Caco-2 (cell line): Measurements from ENCODE around the gene CSNK2A3. TPM values are rescaled to one million over a fixed set of nuclear protein-coding genes. Genes with fewer than 3 reads are reported as not detected.

Experiments
- BruUV-seq: library from RNA; stranded (reverse); fragments of 400-500 nt; replicated peaks from 2 replicates; lab custom pipeline; 2021; lab: Mats Ljungman, UMichigan
- CTCF ChIA-PET: fragments of 300-600 bp; sonication (Branson Sonifier 250); formaldehyde crosslinking; loops from one replicate; lab custom pipeline; 2022; ENCODE audit warnings: antibody characterized with exemption; lab: Charles Lee
- POLR2A ChIA-PET: fragments of 300-600 bp; sonication (Branson Sonifier 250); formaldehyde crosslinking; loops from one replicate; lab custom pipeline; 2022; ENCODE audit warnings: antibody characterized with exemption; lab: Charles Lee
- DNase-seq, 2 experiments: peaks; one replicate each; pipeline versions ENCODE4 v3.0.0 to v3.0.0-alpha.2; 2020 to 2022
- H3K27me3 ChIP-seq: replicated peaks from 2 replicates; pipeline ENCODE4 v1.6.0; 2011; ENCODE audit warnings: low read length; ENCODE audit not compliant: control insufficient read depth, insufficient read depth
- H3K36me3 ChIP-seq: 2 replicates; pipeline ENCODE4 v1.5.1; 2011; ENCODE audit warnings: low read length; ENCODE audit not compliant: control insufficient read depth, insufficient read depth
- H3K4me1 ChIP-seq: fragments of 250-450 bp; sonication (Bioruptor Pico); 2 replicates; pipeline ENCODE4 v1.5.1; 2020; ENCODE audit warnings: mild to moderate bottlenecking
- H3K4me3 ChIP-seq: 2 replicates; pipeline ENCODE4 v1.5.1; 2011; ENCODE audit warnings: low read depth, mild to moderate bottlenecking, control low read depth, low read length
- H3K9me3 ChIP-seq: fragments of 250-450 bp; sonication (Bioruptor Pico); 2 replicates; pipeline ENCODE4 v1.5.1; 2020; ENCODE audit warnings: mild to moderate bottlenecking, moderate library complexity
- H3K27ac Mint-ChIP-seq: one replicate; pipeline ENCODE4 v1.8.0; 2022; ENCODE audit warnings: mixed read lengths; ENCODE audit not compliant: unreplicated experiment
- H3K27me3 Mint-ChIP-seq: one replicate; pipeline ENCODE4 v1.8.0; 2022; ENCODE audit warnings: mixed read lengths; ENCODE audit not compliant: insufficient read depth, unreplicated experiment
- H3K36me3 Mint-ChIP-seq: one replicate; pipeline ENCODE4 v1.8.0; 2022; ENCODE audit warnings: mild to moderate bottlenecking, mixed read lengths; ENCODE audit not compliant: insufficient read depth, unreplicated experiment
- H3K4me1 Mint-ChIP-seq: one replicate; pipeline ENCODE4 v1.8.0; 2022; ENCODE audit warnings: low read depth, mixed read lengths; ENCODE audit not compliant: unreplicated experiment
- H3K4me3 Mint-ChIP-seq: one replicate; pipeline ENCODE4 v1.8.0; 2022; ENCODE audit warnings: mild to moderate bottlenecking, moderate library complexity, mixed read lengths; ENCODE audit not compliant: unreplicated experiment
- H3K9me3 Mint-ChIP-seq: one replicate; pipeline ENCODE4 v1.8.0; 2022; ENCODE audit warnings: mixed read lengths; ENCODE audit not compliant: unreplicated experiment
- intact Hi-C: fragments of 100-400 bp; cut with micrococcal nuclease; formaldehyde crosslinking; loops from one replicate; pipeline ENCODE4 v1.10.0; 2022; ENCODE audit not compliant: unreplicated experiment
- total RNA-seq: library from RNA; stranded (reverse); gene quantifications from 2 replicates; pipeline ENCODE4 v1.2.3, GENCODE V29; 2022
- TF ChIP-seq, protein P1 (sequence below), 2 experiments: fragments of 200-600 bp in 1 of 2; IDR thresholded peaks; 1 replicate in 1 of 2; 2 replicates in 1 of 2; pipeline versions ENCODE4 v1.5.1 to v1.8.0; 2011 to 2022; ENCODE audit warnings: antibody characterized with exemption in 1 of 2, control low read depth in 1 of 2, inconsistent platforms in 1 of 2, low read depth in 1 of 2, low read length in 1 of 2, mild to moderate bottlenecking in 1 of 2, moderate library complexity in 1 of 2; ENCODE audit not compliant: insufficient read depth in 1 of 2, severe bottlenecking in 1 of 2, unreplicated experiment in 1 of 2

Gene CSNK2A3
- total RNA-seq, 1 experiment from 2014 or later, result 0.75 TPM

- intact Hi-C loops, result no loop called here
- Histone ChIP-seq H3K27me3 (peaks cover 1% of the 10 kb centered on the region; the same call in 1 of the 2 replicates), H3K4me1 (peaks cover 8% of the 10 kb centered on the region; the same call in 1 of the 2 replicates), H3K36me3 (no peaks in the 10 kb centered on the region), H3K4me3 (no peak overlapping the region), H3K9me3 (no peaks in the 10 kb centered on the region)
- H3K4me3 Mint-ChIP-seq, result no peak overlapping the region
- no peaks in the 10 kb centered on the region for H3K36me3 Mint-ChIP-seq
- no peaks in the 10 kb centered on the region for H3K9me3 Mint-ChIP-seq
- no peak for DNase-seq
- H3K27ac Mint-ChIP-seq, result no peak overlapping the region
- CTCF ChIA-PET, result no interaction called here
- BruUV-seq, result no TSS peak
- peaks cover 17% of the 10 kb centered on the region for H3K27me3 Mint-ChIP-seq
- H3K4me1 Mint-ChIP-seq, result peaks cover 9% of the 10 kb centered on the region
- TF ChIP-seq, protein P1, sequence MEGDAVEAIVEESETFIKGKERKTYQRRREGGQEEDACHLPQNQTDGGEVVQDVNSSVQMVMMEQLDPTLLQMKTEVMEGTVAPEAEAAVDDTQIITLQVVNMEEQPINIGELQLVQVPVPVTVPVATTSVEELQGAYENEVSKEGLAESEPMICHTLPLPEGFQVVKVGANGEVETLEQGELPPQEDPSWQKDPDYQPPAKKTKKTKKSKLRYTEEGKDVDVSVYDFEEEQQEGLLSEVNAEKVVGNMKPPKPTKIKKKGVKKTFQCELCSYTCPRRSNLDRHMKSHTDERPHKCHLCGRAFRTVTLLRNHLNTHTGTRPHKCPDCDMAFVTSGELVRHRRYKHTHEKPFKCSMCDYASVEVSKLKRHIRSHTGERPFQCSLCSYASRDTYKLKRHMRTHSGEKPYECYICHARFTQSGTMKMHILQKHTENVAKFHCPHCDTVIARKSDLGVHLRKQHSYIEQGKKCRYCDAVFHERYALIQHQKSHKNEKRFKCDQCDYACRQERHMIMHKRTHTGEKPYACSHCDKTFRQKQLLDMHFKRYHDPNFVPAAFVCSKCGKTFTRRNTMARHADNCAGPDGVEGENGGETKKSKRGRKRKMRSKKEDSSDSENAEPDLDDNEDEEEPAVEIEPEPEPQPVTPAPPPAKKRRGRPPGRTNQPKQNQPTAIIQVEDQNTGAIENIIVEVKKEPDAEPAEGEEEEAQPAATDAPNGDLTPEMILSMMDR (IDR thresholded peaks at IDR 0.05; ENCODE audit: insufficient read depth in 1 of 2, low read depth in 1 of 2, low read length in 1 of 2, severe bottlenecking in 1 of 2, unreplicated experiment in 1 of 2), result no peak
- POLR2A ChIA-PET, result no interaction called here
Measured at GRCh38 chr11:11345099-11345498, 8.0 kb downstream of the CSNK2A3 start.

GRCh38 chr11:11344045-11344444, 9.0 kb downstream of the CSNK2A3 start:
- no peak overlapping the region for H3K4me3 Mint-ChIP-seq
- no peaks in the 10 kb centered on the region for H3K9me3 ChIP-seq
- peaks cover 1% of the 10 kb centered on the region; the same call in 1 of the 2 replicates for H3K27me3 ChIP-seq
- no peak overlapping the region for H3K27ac Mint-ChIP-seq
- H3K9me3 Mint-ChIP-seq, result no peaks in the 10 kb centered on the region
- intact Hi-C loops, result no loop called here
- H3K27me3 Mint-ChIP-seq, result peaks cover 20% of the 10 kb centered on the region
- TF ChIP-seq, protein P1 (IDR thresholded peaks at IDR 0.05; ENCODE audit: insufficient read depth in 1 of 2, low read depth in 1 of 2, low read length in 1 of 2, severe bottlenecking in 1 of 2, unreplicated experiment in 1 of 2), result no peak
- no peaks in the 10 kb centered on the region for H3K36me3 Mint-ChIP-seq
- ChIA-PET CTCF (no interaction called here), POLR2A (no interaction called here)
- BruUV-seq, result no TSS peak
- H3K4me3 ChIP-seq, result no peak overlapping the region
- H3K4me1 Mint-ChIP-seq, result peaks cover 8% of the 10 kb centered on the region
- peaks cover 8% of the 10 kb centered on the region; the same call in 1 of the 2 replicates for H3K4me1 ChIP-seq
- DNase-seq, result no peak
- H3K36me3 ChIP-seq, result no peaks in the 10 kb centered on the region

- no peaks in the 10 kb centered on the region for H3K27me3 ChIP-seq
- ChIA-PET CTCF (no interaction called here), POLR2A (no interaction called here)
- no peaks in the 10 kb centered on the region for H3K36me3 ChIP-seq
- no peaks in the 10 kb centered on the region for H3K9me3 ChIP-seq
- intact Hi-C loops, result no loop called here
- peaks cover 23% of the 10 kb centered on the region for H3K27me3 Mint-ChIP-seq
- TF ChIP-seq, protein P1 (IDR thresholded peaks at IDR 0.05; ENCODE audit: insufficient read depth in 1 of 2, low read depth in 1 of 2, low read length in 1 of 2, severe bottlenecking in 1 of 2, unreplicated experiment in 1 of 2), result no peak
- H3K4me3 ChIP-seq, result no peak overlapping the region
- no peaks in the 10 kb centered on the region for H3K9me3 Mint-ChIP-seq
- no peak for DNase-seq
- H3K4me1 Mint-ChIP-seq, result no peaks in the 10 kb centered on the region
- BruUV-seq, result no TSS peak
- no peaks in the 10 kb centered on the region for H3K36me3 Mint-ChIP-seq
- H3K4me3 Mint-ChIP-seq, result no peak overlapping the region
- H3K27ac Mint-ChIP-seq, result no peak overlapping the region
- no peaks in the 10 kb centered on the region for H3K4me1 ChIP-seq
Measured at GRCh38 chr11:11338304-11338703, 14.7 kb downstream of the CSNK2A3 start.
